HG02885 (cell line): ENCODE results near the gene NAXD.

Source experiments
- ATAC-seq: cut with Tn5 transposase; IDR thresholded peaks from one replicate; pipeline ENCODE4 v1.9.1; 2021; ENCODE audit warnings: mild to moderate bottlenecking; ENCODE audit not compliant: unreplicated experiment, poor library complexity

The NAXD gene

DNA sequence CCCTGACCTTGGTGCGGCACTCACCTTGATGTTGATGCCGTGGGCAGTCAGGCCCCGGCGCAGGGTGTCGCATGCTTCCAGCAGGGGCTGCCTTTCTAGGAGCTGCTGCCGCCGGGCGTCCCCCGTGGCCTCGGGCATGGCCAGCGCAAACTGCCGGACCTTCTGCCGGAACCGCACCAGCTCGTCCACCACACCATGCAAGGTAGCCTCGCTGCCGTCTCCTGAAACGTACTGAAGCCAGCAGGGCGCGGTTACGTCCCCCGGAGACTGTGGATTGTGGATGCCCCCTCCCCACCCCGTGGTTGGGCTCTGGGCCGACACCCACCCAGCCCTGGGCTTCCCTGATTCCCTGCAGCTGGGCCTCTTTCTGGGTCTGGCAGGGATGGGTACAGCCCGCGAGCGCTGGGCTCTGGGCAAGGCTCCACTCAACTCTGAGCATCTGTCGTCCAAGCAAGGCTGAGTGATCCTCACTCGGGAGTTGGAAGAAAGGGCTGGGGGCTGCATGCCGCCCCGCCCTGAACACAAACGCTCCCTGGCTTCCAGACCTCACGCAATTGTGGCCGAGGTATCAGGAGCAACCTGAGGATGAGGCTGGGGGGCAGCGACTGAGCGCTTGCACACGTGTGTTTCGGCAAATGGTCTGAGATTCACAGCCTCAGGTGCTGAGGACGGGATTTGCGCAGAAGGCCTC, 27.1 kb downstream of the NAXD start:
- no peak for ATAC-seq

DNA sequence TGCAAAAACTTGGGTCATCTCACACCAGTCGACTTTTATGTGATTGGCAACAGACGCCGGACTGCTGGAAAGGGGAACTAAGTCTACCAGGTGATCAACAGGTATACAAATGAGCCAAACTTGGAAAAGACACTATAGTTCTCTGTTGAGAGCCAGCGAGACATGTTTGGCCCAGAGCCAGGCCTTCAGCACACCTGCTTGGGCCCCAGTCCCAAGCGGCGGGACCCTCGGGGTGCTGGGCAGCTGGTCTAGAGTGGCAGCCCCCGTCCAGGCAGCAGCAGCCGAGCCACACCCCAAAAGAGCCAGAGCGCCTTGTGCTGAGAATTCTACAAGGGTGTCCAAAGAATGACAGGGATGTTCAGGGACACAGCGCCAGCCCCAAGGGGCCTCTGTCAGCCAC, 28.0 kb downstream of the NAXD start:
- ATAC-seq, result no peak

- ATAC-seq, result no peak
Measured at GRCh38 chr13:110643768-110644421, 28.6 kb downstream of the NAXD start.

DNA sequence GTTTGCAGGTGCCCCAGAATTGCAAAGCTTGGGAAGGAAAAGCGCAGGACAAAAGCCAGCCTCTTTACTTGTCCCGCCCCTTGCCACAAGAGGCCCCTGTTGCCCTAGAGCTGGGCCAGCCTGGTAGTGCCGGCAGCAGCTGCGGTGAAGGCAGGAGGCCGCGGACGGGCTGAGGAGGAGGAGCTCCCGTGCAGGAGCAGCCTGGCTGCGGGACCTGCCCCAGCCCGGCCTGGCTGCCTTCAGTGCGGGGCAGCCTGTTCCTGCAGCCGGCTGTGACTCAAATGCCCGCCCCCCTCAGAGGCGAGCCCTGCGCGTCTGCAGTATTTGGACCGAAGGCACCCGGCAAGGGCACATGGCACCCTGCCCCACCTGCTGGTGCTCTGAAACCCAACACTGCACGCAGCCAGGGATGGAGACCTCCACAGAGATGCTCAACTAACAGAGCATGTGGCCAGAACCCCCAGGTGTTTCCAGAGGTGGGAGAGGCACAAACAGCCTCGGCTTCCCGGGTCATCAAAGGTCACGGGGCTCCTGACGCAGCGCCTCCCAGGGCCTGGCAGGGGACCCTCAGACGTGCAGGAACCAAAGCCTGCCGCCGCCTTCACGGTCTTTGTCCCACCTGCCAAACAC, 29.7 kb downstream of the NAXD start:
- ATAC-seq, result peak; percentile 85

DNA sequence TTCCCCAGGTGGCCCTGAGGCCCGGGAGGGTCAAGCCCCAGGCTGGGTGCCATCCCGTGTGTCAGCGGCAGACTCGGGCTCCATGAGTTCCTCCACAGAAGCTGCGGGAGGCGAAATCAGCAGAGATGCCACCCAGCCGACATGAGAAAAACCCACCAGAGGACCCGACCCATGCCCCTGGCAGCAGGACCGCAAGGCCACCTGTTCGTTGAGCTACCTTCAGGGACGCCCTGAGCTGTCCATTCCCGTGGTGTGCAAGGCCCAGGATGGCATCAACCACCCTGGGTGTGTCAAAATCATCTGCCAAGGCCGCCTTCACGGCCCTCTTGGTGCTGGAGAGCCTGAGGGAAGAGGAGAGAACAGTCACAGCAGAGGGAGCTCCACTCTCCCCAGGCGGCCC, 30.4 kb downstream of the NAXD start:
- ATAC-seq, result no peak

- ATAC-seq, result no peak
Measured at GRCh38 chr13:110646442-110647364, 31.4 kb downstream of the NAXD start.

DNA sequence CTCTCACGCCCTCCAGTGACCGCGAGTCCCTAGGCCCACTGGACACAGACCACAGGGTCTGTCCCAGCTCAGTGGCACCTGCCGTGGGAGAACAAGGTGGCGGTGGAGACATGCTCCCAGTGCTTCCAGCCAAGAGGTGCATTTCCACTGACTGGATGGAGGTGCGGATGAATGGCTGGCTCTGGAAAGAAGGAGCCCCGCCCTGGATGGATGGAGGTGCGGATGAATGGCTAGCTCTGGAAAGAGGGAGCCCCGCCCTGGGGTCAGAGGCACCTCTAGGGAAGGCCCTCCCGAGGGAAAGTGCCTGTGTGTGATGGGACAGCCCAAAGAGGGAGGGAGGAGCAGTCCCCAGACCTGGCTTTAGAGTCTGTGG, 32.0 kb downstream of the NAXD start:
- no peak for ATAC-seq

- ATAC-seq, result no peak
Measured at GRCh38 chr13:110648146-110648819, 32.9 kb downstream of the NAXD start.

- ATAC-seq, result no peak
Measured at GRCh38 chr13:110648848-110649421, 33.6 kb downstream of the NAXD start.

DNA sequence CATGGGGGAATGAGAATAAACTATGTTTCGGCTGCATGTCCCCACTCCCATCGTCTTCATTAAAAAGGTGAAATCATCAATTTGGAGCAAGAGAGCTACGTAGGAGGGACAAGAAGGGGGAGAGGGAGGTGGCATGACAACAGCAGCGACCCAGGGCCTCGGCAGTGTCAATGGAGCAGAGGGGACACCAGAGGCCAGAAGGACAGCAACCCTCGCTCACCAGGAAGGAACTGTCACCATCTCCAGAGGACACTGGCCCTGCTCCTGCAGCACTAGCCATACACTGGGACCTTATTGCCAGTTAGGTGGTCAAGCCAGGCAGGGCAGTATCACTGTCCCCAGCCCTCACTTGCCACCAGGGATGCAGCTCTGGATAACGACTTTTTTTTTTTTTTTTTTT, 34.2 kb downstream of the NAXD start:
- no peak for ATAC-seq

GRCh38 chr13:110650436-110650835, 35.1 kb downstream of the NAXD start:
- ATAC-seq, result no peak

- no peak for ATAC-seq
Measured at GRCh38 chr13:110651271-110651670, 35.9 kb downstream of the NAXD start.

GRCh38 chr13:110651726-110652230, 36.4 kb downstream of the NAXD start:
- ATAC-seq, result no peak

DNA sequence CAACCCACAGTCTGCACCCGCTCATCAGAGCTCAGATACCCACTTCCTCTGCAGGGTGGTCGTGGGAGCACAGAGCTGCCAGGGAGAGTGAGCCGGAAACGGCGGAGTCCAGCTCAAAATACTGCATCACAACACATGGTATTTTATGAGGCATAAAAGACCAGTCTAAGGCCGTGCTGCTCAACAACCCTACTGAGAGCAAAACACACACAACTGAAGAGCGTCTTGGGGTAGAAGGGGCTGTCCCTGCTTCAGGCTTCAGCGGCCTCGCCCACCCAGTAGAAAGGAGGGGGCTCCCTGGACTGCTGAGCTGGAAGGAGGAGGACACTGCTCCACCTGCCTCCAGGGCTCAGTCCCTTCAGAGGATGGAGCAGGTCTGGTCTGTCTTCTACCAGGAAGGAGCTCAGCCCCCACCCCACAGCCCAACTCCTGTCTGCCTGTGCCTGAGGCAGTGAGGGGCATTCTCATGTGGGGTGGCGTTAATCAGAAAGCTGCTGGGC, 36.9 kb downstream of the NAXD start:
- ATAC-seq, result no peak

DNA sequence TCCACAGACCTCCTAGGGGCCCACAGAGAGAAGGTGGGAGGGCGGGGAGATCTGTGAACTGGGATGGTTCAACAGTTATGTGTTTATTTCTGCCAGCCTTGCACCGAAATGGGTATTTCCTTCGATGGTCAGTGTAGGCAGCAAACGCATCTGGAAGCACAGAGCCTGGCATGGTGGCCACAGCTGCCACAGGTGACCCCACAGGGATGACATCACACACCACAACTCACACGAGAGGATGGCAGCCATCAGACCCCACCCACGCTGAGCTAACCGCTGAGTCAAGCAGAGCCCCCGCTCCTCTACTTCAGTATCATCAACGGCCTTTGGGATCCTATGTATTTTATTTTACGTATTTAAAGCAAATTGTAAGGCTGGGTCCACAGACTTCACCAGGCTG, 37.4 kb downstream of the NAXD start:
- ATAC-seq, result no peak

DNA sequence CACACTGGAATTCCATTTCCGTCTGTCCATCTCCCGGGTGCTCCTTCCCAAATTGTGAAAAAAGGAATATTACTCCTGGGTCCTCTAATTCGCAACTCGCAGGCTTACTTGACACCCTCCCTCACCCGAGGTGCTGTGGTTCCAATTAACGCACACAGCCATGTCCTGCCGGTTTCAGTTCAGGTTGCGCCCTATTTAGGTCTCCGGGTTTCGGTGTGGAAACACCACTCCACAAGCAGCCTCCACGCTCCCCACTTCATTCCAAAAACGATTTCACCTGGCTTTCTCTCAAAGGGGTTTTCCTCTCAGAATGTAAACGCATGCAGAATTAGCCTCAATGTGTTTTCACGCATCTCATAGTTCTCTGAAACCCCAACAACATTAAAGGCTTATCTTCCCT, 37.9 kb downstream of the NAXD start:
- ATAC-seq, result no peak

DNA sequence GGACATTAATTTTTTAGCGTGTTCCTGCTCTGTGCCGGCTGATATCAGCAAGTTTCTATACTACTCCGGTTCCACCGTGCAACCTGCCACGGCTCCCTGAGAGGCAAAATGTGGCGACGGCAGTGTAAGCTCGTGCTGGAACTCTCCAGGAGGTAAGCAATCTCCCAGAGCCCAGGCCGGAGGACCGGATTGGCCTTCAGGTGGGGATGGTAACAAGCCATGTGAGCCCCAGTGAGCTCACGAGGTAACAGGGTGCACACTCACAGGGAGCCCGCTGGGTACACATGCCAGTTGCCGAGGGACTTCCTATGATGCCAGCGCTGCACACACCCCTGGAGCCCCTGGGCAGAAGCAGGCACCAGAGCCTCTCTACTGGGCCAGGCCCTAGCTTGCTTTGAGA, 38.5 kb downstream of the NAXD start:
- no peak for ATAC-seq

GRCh38 chr13:110657196-110657595, 41.9 kb downstream of the NAXD start:
- no peak for ATAC-seq

DNA sequence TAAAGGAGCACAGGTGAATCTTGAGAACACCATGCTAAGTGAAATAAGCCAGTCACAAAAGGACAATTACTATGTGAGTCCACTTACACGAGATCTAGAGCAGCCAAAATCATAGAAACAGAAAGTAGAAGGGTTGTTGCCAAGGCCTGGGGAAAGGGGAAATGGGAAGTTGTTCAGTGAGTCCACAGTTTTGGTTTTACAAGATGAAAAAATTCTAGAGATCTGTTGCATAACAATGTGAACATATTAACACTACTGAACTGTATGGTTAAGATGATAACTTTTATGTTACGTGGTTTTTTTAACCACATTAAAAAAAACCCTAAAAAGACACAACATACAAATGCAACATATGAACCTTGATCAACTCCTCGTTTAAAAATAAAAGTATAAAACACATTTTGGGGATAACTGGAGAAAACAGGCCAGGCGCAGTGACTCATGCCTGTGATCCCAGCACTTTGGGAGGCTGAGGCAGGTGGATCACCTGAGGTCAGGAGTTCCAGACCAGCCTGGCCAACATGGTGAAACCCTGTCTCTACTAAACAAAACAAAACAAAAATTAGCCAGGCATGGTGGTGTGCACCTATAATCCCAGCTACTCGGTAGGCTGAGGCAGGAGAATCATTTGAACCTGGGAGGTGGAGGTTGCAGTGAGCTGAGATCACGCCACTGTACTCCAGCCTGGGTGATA, 43.0 kb downstream of the NAXD start:
- peak; percentile 86 for ATAC-seq
